ENCODE results near the gene C1orf21.

Gene C1orf21

DNA sequence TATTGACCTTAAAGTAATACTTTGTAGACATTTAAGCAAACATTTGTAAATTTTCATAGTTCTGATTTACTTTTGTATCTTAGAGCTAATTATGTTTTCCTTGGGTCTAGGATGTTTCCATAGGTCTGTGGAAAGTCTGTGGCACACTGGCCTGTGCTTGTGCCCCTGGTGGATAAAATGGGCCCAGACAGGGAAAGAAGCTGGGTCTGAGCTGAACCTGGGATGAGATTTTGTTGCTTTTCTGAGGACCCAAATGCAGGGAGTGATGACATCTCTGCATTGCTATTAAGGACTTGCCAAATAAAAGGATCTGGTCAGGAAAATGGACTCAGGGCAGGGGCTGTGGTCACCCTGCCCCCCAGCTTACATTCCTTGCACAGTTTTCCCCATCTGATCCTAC lies 41.8 kb downstream of the C1orf21 start:
- DNase-seq = no peak
- no peak for TF ChIP-seq POLR2A (IDR thresholded peaks at IDR 0.05; ENCODE audit: low read length)
- no peak for TF ChIP-seq GATA1 (IDR thresholded peaks at IDR 0.05; ENCODE audit: low read depth, low read length)

- no peak for DNase-seq
- no peak for TF ChIP-seq GATA1 (IDR thresholded peaks at IDR 0.05; ENCODE audit: low read depth, low read length)
- no peak for TF ChIP-seq POLR2A (IDR thresholded peaks at IDR 0.05; ENCODE audit: low read length)
These were observed 42.5 kb downstream of the C1orf21 start for GRCh38 chr1:184429335-184429734.

DNA sequence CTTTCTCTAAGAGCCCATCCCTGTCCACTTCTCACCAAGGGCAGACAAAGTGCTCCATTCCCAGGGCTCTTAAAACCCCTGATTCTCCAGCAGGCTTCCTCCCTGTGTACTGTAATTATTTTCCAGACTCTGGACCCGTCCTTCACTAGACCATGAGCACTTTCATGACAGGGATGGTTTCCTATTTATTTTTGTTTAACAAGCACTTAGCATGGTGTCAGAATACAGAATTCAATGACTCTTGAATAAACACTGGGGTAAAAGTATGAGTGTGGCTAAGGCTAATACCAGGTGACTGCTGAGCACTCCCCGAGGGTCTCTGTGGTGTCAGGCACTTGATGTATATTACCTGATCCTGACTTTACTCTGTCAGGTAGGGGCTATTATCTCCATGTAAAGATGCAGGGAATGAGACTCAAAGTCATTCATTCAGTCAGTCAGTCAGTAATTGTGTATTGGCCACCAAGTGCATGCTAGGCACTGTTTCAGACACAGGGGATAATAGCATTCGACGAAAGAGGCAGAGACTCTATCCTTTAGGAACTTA lies 47.2 kb downstream of the C1orf21 start:
- DNase-seq = no peak
- no peak for TF ChIP-seq GATA1 (IDR thresholded peaks at IDR 0.05; ENCODE audit: low read depth, low read length)
- no peak for TF ChIP-seq POLR2A (IDR thresholded peaks at IDR 0.05; ENCODE audit: low read length)

DNA sequence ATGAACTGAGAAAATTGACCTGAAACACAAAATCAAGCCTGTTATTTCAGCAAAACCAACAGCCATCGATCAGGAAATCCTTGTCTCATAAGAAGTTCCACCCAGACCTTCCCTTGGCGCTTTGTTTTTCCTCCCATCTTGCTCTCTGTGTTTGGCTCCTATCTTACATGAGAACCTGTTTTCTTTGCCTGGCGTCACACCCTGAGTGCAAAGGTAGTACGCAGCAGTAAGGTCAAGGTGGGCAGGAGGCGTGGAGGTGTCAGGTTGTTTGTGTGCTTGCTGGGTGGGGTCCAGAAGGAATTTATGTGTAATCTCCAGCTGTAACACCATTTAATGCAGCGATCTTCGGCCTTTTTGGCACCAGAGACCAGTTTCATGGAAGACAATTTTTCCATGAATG lies 50.5 kb downstream of the C1orf21 start:
- no peak for DNase-seq
- TF ChIP-seq GATA1 (IDR thresholded peaks at IDR 0.05; ENCODE audit: low read depth, low read length) (no peak), POLR2A (IDR thresholded peaks at IDR 0.05; ENCODE audit: low read length) (no peak)

DNA sequence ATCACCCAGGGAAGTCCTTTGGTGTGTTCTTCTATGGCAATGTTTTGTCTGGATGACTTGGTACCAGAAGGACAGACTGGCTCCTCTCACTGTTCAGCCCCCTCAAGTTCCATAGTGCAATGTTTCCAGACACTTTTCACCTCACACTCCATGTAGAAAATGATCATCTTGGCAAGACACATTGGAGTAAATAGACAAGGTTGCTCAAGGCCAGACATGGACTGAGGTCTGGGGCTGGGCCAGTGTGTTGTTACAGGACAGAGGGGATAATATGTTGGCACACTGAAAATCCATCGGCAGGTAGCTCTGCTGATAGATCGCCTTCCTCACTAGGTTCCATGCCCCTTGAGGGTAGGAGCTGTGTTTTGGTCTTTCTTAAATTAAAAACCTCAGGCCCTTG lies 51.5 kb downstream of the C1orf21 start:
- no peak for TF ChIP-seq POLR2A (IDR thresholded peaks at IDR 0.05; ENCODE audit: low read length)
- no peak for TF ChIP-seq GATA1 (IDR thresholded peaks at IDR 0.05; ENCODE audit: low read depth, low read length)
- DNase-seq = no peak

DNA sequence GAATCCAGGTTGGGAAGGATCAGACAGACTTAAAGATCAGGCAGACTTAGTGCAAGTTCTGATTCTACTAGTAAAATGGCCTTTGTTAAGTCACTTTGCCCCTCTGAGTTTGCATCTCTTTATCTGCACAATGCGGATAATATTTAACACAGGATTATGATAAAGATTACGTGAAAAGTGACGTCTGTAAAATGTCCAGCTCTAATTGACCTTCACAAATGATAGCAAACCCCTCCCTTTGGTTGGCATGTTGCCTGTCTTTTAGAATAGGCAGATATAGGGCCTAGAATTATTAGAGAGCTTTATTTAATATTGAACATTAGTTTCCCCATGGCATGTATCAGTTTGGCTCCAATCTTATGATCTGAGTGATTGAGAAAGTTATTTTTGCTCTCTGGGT lies 55.4 kb downstream of the C1orf21 start:
- no peak for TF ChIP-seq POLR2A (IDR thresholded peaks at IDR 0.05; ENCODE audit: low read length)

GRCh38 chr1:184443201-184443600 lies 56.4 kb downstream of the C1orf21 start:
- TF ChIP-seq POLR2A (IDR thresholded peaks at IDR 0.05; ENCODE audit: low read length) (no peak), GATA1 (IDR thresholded peaks at IDR 0.05; ENCODE audit: low read depth, low read length) (no peak)
- no peak for DNase-seq

More for the DNA sequence above, 55.4 kb downstream of the C1orf21 start:
- DNase-seq = peak in 1 of 2 experiments; percentile 10

DNA sequence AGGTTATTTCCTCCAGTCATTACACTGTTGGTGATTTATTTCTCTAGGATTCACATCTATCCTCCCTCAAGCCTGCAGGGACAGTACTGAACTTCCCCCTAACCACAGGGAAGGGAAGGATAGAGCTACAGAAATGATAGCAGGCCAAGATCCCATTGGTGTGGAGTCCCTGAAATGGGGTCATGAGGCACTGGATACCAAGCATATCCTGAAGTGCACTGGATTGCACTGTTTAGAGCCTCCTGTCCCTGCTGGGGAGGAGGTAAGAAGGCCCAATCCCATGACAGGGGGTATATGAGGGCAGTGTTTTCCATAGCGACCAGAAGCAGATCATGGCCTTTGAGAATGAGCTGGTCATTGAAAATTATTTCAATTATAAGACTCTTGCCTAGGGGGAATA lies 56.8 kb downstream of the C1orf21 start:
- no peak for TF ChIP-seq POLR2A (IDR thresholded peaks at IDR 0.05; ENCODE audit: low read length)
- no peak for TF ChIP-seq GATA1 (IDR thresholded peaks at IDR 0.05; ENCODE audit: low read depth, low read length)
- DNase-seq = no peak

DNA sequence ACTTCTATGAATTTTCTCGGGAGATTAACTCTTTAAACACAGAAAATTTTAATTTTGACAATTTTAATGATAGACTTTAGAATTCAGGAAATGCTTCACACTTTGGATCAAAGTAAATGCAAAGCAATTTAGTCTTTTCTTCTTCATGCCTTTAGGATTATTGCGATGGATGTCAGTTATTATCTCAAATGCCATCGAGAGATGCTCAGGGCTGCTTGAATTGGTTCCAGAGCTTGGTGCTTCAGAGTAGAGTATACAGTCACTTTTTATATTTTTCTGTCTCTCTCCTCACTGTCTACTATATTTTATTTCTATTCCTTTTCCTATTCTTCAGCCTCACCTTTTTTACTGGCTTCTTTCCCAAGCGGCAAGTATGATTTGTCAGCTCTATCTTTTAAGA lies 59.2 kb downstream of the C1orf21 start:
- no peak for DNase-seq

DNA sequence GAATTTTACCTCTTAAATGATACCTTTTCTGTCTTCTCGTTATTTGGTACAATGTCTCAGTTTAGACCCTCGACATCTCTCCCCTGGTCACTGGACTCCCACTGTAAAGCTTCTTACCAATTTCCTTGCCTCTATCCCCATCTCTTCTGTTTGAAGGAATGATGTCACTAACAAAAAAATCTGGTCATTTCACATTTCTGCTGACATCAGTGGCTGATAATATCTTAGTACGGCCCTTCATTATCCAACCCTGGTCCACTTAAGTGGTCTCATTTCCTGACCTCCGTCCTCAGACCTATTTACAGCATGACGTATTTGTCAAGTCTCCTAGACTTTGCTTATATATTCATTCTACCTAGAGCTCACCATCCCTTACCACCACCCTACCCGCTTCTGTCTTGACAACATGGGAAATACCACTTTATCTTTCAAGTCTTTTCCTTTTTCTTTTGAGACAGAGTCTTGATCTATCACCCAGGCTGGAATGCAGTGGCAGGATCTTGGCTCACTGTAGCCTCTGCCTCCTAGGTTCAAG lies 60.9 kb downstream of the C1orf21 start:
- no peak for TF ChIP-seq GATA1 (IDR thresholded peaks at IDR 0.05; ENCODE audit: low read depth, low read length)
- TF ChIP-seq POLR2A (IDR thresholded peaks at IDR 0.05; ENCODE audit: low read length) = no peak
- DNase-seq = no peak

More for the DNA sequence above, 59.2 kb downstream of the C1orf21 start:
- TF ChIP-seq POLR2A (IDR thresholded peaks at IDR 0.05; ENCODE audit: low read length) (no peak), GATA1 (IDR thresholded peaks at IDR 0.05; ENCODE audit: low read depth, low read length) (no peak)

- DNase-seq = no peak
- TF ChIP-seq GATA1 (IDR thresholded peaks at IDR 0.05; ENCODE audit: low read depth, low read length) (no peak), POLR2A (IDR thresholded peaks at IDR 0.05; ENCODE audit: low read length) (no peak)
These were observed 63.1 kb downstream of the C1orf21 start for GRCh38 chr1:184449916-184450315.

GRCh38 chr1:184455786-184456185 lies 69.0 kb downstream of the C1orf21 start:
- DNase-seq = no peak
- no peak for TF ChIP-seq POLR2A (IDR thresholded peaks at IDR 0.05; ENCODE audit: low read length)
- TF ChIP-seq GATA1 (IDR thresholded peaks at IDR 0.05; ENCODE audit: low read depth, low read length) = no peak

GRCh38 chr1:184456189-184456588 lies 69.4 kb downstream of the C1orf21 start:
- DNase-seq = no peak
- TF ChIP-seq GATA1 (IDR thresholded peaks at IDR 0.05; ENCODE audit: low read depth, low read length) = no peak
- TF ChIP-seq POLR2A (IDR thresholded peaks at IDR 0.05; ENCODE audit: low read length) = no peak

DNA sequence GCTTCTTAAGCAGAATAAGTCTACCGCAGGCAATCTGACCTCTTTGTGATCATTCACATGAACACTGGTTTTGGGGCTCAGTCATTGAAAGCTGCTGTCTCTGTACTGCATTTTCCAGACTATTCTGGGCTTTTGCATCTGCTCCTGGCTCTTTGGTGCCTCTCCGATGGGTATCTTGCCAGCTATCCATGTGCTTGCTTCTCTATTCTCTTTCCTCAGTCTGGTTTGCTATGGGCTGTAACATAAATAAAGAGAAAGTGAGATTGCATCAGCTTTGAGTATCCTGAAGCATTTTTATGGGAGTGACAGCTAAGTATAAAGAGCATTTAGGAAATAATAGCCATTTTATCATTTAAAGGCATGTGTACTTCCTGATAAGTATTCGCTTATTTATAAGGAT lies 70.7 kb downstream of the C1orf21 start:
- TF ChIP-seq GATA1 (IDR thresholded peaks at IDR 0.05; ENCODE audit: low read depth, low read length) = no peak
- no peak for TF ChIP-seq POLR2A (IDR thresholded peaks at IDR 0.05; ENCODE audit: low read length)
- DNase-seq = no peak

GRCh38 chr1:184461321-184461720 lies 74.5 kb downstream of the C1orf21 start:
- DNase-seq = no peak
- no peak for TF ChIP-seq GATA1 (IDR thresholded peaks at IDR 0.05; ENCODE audit: low read depth, low read length)
- no peak for TF ChIP-seq POLR2A (IDR thresholded peaks at IDR 0.05; ENCODE audit: low read length)
